HepG2 (cell line): ENCODE data around the gene POU4F3. TPM values are rescaled to one million over a fixed set of nuclear protein-coding genes. Genes with fewer than 3 reads are reported as not detected.

Source experiments
- ATF7-NPFF ChIP-seq: sonication (generic); formaldehyde crosslinking; IDR thresholded peaks from 2 replicates; pipeline ENCODE4 v1.8.1; 2023; ENCODE audit warnings: mild to moderate bottlenecking, low read depth, missing genetic modification reagents, moderate library complexity
- IKZF5 ChIP-seq: IDR thresholded peaks from 2 replicates; pipeline ENCODE4 v1.6.1; 2018; ENCODE audit warnings: missing genetic modification reagents, mild to moderate bottlenecking, missing compliant biosample characterization
- NFYB ChIP-seq: sonication (generic); formaldehyde crosslinking; IDR thresholded peaks from 2 replicates; pipeline ENCODE4 v1.4.0; 2020; ENCODE audit warnings: missing genetic modification reagents
- SP140L ChIP-seq: sonication (generic); formaldehyde crosslinking; IDR thresholded peaks from 2 replicates; pipeline ENCODE4 v1.4.0; 2020; ENCODE audit warnings: missing genetic modification reagents, borderline replicate concordance
- TGIF2 ChIP-seq: IDR thresholded peaks from 2 replicates; pipeline ENCODE4 v1.6.1; 2016; ENCODE audit warnings: control low read depth, missing compliant biosample characterization
- ZBTB26 ChIP-seq: IDR thresholded peaks from 2 replicates; pipeline ENCODE4 v1.6.1; 2016; ENCODE audit warnings: missing compliant biosample characterization, missing genetic modification reagents, borderline replicate concordance
- ZNF800 ChIP-seq: sonication (generic); formaldehyde crosslinking; IDR thresholded peaks from 2 replicates; pipeline ENCODE4 v1.4.0; 2020; ENCODE audit warnings: missing genetic modification reagents
- polyA plus RNA-seq, 8 experiments: library from polyadenylated mRNA; depleted of rRNA in 3 of 8; stranded (reverse) in 7 of 8; unstranded in 1 of 8; fragments of >200 nt; fragmentation: Illumina TruSeq in 4 of 8; extraction: Trizol in 4 of 8; gene quantifications; 2 replicates each; pipeline versions ENCODE4 v1.2.1 to v1.2.3, GENCODE V29; 2011 to 2016; ENCODE audit warnings: low read depth in 4 of 8, missing spikeins in 1 of 8, mixed read lengths in 1 of 8; ENCODE audit not compliant: insufficient read depth in 1 of 8
- total RNA-seq, 5 experiments: library from RNA; depleted of rRNA; stranded (reverse); fragments of >200 nt; fragmentation: Illumina TruSeq; extraction: Trizol; gene quantifications; 2 replicates each; pipeline ENCODE4 v1.2.3, GENCODE V29; 2016; ENCODE audit warnings: low read depth in 1 of 5

Gene POU4F3
- total and polyA plus RNA-seq, 2 of the 13 experiments (the other 11 are each of a cell fraction or from before 2014, with no cell fraction given), result not detected

GRCh38 chr5:146340260-146341081 lies 1.8 kb downstream of the POU4F3 start (continued):
- TF ChIP-seq ATF7-NPFF (CRISPR knock-in tag) (0 out of 2 replicates have a peak, but pooled peaks have one; percentile 42), SP140L (CRISPR knock-in tag) (peak; percentile 86; the same call in 1 of the 2 replicates), ZBTB26 (peak; percentile 38; the same call in 1 of the 2 replicates), TGIF2 (CRISPR knock-in tag) (peak; percentile 62; the same call in 1 of the 2 replicates), ZNF800 (CRISPR knock-in tag) (0 out of 2 replicates have a peak, but pooled peaks have one; percentile 26), NFYB (CRISPR knock-in tag) (no peak), IKZF5 (CRISPR knock-in tag) (peak; percentile 40; the same call in 1 of the 2 replicates)
